Fibroblast of mammary gland (primary cell): ENCODE data around the gene DQX1.

ENCODE experiments used
- DNase-seq: peaks from one replicate; pipeline ENCODE4 v3.0.0-alpha.2; 2010; ENCODE audit warnings: low read depth
- H3K4me3 ChIP-seq: 2 replicates; pipeline ENCODE4 v1.5.1; 2011; ENCODE audit warnings: low read depth, mild to moderate bottlenecking, low read length, moderate library complexity; ENCODE audit not compliant: control insufficient read depth
- TF ChIP-seq, protein P1 (sequence below): conservative IDR thresholded peaks from 2 replicates; pipeline ENCODE4 v1.5.1; 2011; ENCODE audit warnings: low read depth, low read length, inconsistent platforms; ENCODE audit not compliant: control insufficient read depth, insufficient read depth

DQX1 gene

GRCh38 chr2:74499940-74500577, 26.0 kb downstream of the DQX1 start:
- no peak for DNase-seq
- TF ChIP-seq, protein P1, sequence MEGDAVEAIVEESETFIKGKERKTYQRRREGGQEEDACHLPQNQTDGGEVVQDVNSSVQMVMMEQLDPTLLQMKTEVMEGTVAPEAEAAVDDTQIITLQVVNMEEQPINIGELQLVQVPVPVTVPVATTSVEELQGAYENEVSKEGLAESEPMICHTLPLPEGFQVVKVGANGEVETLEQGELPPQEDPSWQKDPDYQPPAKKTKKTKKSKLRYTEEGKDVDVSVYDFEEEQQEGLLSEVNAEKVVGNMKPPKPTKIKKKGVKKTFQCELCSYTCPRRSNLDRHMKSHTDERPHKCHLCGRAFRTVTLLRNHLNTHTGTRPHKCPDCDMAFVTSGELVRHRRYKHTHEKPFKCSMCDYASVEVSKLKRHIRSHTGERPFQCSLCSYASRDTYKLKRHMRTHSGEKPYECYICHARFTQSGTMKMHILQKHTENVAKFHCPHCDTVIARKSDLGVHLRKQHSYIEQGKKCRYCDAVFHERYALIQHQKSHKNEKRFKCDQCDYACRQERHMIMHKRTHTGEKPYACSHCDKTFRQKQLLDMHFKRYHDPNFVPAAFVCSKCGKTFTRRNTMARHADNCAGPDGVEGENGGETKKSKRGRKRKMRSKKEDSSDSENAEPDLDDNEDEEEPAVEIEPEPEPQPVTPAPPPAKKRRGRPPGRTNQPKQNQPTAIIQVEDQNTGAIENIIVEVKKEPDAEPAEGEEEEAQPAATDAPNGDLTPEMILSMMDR, result no peak

GRCh38 chr2:74499267-74499939, 26.6 kb downstream of the DQX1 start, which contains the start of gene LBX2:
TSS of gene LBX2 (minus strand) at chr2:74499603. CDS start at chr2:74499537, 66 bp downstream.
- TF ChIP-seq, protein P1, result no peak
- H3K4me3 ChIP-seq, result peak within 1 kb of the TSS; percentile 37
- no peak for DNase-seq

More at GRCh38 chr2:74499940-74500577, 26.0 kb downstream of the DQX1 start:
- no peak overlapping the region for H3K4me3 ChIP-seq

DNA sequence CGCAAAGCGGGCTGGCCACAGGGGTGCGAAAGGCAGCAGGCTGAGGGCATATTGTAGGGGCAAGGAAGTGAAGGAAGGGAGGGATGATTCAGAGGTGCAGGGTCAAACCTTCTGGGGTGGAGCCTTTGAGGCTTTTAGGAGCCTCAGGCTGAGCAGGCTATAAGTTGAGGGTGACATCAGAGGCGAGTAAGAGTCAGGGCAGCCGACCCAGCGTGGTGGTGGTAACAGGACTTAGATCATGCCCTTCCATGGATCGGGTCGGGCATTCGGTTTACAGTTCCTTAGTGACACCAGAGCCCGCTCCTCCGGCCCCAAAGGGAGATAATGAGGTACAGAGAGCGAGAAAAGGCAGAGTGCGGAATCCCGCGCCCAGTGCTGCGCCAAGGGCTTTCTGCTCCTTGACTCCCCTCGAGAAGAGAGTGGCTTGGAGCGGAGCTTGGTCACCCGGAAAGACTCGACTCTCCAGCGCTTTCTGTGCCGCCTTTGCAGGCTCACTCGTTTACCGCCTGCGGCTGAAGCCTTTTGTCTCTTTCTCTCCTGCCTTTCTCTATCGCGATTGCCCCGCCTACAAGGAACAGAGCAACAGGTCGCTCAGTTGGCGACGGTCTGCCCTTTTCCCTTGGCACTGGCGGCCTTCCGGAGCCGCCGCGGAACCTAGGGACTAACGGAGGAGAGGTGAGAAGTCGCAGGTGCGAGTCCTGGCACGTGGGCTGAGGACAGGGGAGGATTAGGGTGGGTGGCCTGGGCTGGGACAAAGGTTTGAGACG, 27.3 kb downstream of the DQX1 start:
- H3K4me3 ChIP-seq, result peak overlapping the region; percentile 37
- TF ChIP-seq, protein P1, result no peak
- peak; percentile 58 for DNase-seq

GRCh38 chr2:74497777-74498499, 28.1 kb downstream of the DQX1 start:
- DNase-seq, result no peak
- peak overlapping the region; percentile 37 for H3K4me3 ChIP-seq
- TF ChIP-seq, protein P1, result no peak

- TF ChIP-seq, protein P1, result no peak
- no peak overlapping the region for H3K4me3 ChIP-seq
- no peak for DNase-seq
Observed at GRCh38 chr2:74496997-74497776, 28.8 kb downstream of the DQX1 start.
